Activated T-cell treated with anti-CD3 and anti-CD28 coated beads, Interleukin-2, amount 50 U/mL, for 4 hours (primary cell): Measurements from ENCODE around the gene INTS6L. TPM values are rescaled to one million over a fixed set of nuclear protein-coding genes. Genes with fewer than 3 reads are reported as not detected.

Source experiments
- ATAC-seq, 2 donors: fragments of 200-7000 bp; cut with Tn5 transposase; one replicate each; pipeline ENCODE4 v1.10.0; 2021
- DNase-seq: peaks from one replicate; pipeline ENCODE4 v3.0.0-alpha.2; 2020
- H3K27me3 Mint-ChIP-seq: one replicate; pipeline ENCODE4 v1.8.0; 2021; ENCODE audit warnings: low read depth, mixed read lengths
- H3K36me3 Mint-ChIP-seq: one replicate; pipeline ENCODE4 v1.8.0; 2022; ENCODE audit warnings: mixed read lengths; ENCODE audit not compliant: insufficient read depth
- H3K4me1 Mint-ChIP-seq: one replicate; pipeline ENCODE4 v1.8.0; 2021; ENCODE audit warnings: low read depth, mixed read lengths
- H3K4me3 Mint-ChIP-seq: one replicate; pipeline ENCODE4 v1.8.0; 2021; ENCODE audit warnings: mild to moderate bottlenecking, moderate library complexity, mixed read lengths
- H3K9me3 Mint-ChIP-seq: one replicate; pipeline ENCODE4 v1.8.0; 2021; ENCODE audit warnings: mixed read lengths
- total RNA-seq, 3 donors: library from RNA; stranded (reverse); gene quantifications; one replicate each; pipeline ENCODE4 v1.2.1, GENCODE V29; 2021

The INTS6L gene
- total RNA-seq, 3 donors from 2014 or later, result 12.1 to 14.9 (median 14.8) TPM

- H3K9me3 Mint-ChIP-seq, result no peaks in the 10 kb centered on the region
These were observed 7.3 kb upstream of the INTS6L start for GRCh38 chrX:135513130-135513515.

GRCh38 chrX:135516376-135516775, 4.1 kb upstream of the INTS6L start:
- ATAC-seq, result no peak
- H3K4me3 Mint-ChIP-seq, result no peak overlapping the region
- no peaks in the 10 kb centered on the region for H3K36me3 Mint-ChIP-seq
- peaks cover 7% of the 10 kb centered on the region for H3K4me1 Mint-ChIP-seq
- H3K27me3 Mint-ChIP-seq, result no peaks in the 10 kb centered on the region
- no peaks in the 10 kb centered on the region for H3K9me3 Mint-ChIP-seq
- no peak for DNase-seq

More at GRCh38 chrX:135513130-135513515, 7.3 kb upstream of the INTS6L start:
- no peak for DNase-seq
- Mint-ChIP-seq H3K27me3 (no peaks in the 10 kb centered on the region), H3K4me1 (no peaks in the 10 kb centered on the region), H3K4me3 (no peak overlapping the region), H3K36me3 (no peaks in the 10 kb centered on the region)
- ATAC-seq, result no peak

DNA sequence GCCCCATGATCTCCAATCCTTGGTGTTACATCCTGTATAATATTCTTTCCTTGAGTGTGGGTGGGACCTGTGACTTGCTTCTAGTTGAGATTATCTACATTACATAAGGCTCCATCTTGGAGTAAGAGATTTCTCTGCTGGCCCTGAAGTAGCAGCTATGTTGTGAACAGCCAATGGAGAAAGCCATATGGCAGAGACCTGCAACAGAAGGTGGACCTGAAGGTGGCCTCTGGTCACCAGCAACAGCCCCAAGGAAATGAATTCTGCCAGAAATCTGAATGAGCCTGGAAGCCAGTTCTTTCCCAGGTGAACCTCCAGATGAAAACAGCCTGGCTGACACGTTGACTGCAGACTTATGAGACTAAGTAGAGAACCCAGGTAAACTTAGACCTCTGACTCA, 2.3 kb upstream of the INTS6L start:
- Mint-ChIP-seq H3K27me3 (no peaks in the 10 kb centered on the region), H3K4me3 (no peak overlapping the region)

GRCh38 chrX:135520022-135520552, 373 bp upstream of the INTS6L start:
- ATAC-seq, result no peak
- no peaks in the 10 kb centered on the region for H3K36me3 Mint-ChIP-seq
- no peak for DNase-seq
- peaks cover 34% of the 10 kb centered on the region for H3K4me1 Mint-ChIP-seq
- H3K4me3 Mint-ChIP-seq, result peak overlapping the region; percentile 97
- H3K27me3 Mint-ChIP-seq, result no peaks in the 10 kb centered on the region
- no peaks in the 10 kb centered on the region for H3K9me3 Mint-ChIP-seq

More for the DNA sequence above, 2.3 kb upstream of the INTS6L start:
- no peak for DNase-seq
- no peaks in the 10 kb centered on the region for H3K9me3 Mint-ChIP-seq
- peaks cover 17% of the 10 kb centered on the region for H3K4me1 Mint-ChIP-seq
- H3K36me3 Mint-ChIP-seq, result no peaks in the 10 kb centered on the region
- ATAC-seq, result no peak

GRCh38 chrX:135521405-135522131, 1.1 kb downstream of the INTS6L start:
- H3K9me3 Mint-ChIP-seq, result no peaks in the 10 kb centered on the region
- peaks cover 48% of the 10 kb centered on the region for H3K4me1 Mint-ChIP-seq
- H3K27me3 Mint-ChIP-seq, result no peaks in the 10 kb centered on the region
- H3K36me3 Mint-ChIP-seq, result peaks cover 5% of the 10 kb centered on the region
- DNase-seq (peak; percentile 73), ATAC-seq (peak; percentile 73 to 79)
- H3K4me3 Mint-ChIP-seq, result peak overlapping the region; percentile 97

DNA sequence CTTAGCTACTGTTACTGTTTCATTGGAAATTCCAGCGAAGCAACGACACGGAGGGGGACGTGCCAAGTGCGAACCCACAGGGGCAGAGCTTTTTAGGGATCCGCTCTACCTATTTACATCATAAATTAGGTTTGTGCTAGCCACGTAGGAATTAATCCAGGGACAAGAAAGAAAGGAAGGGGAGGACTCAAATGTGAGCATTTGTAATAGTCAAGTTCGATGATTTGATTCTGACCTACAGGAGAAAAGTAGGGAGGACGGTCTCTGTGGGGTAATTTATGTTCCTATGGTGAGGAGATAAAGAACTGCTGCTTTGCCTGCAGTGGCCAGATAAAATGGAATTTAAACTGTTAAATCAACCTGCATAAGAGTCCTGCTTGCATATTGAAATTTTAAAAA, 1.7 kb downstream of the INTS6L start:
- no peaks in the 10 kb centered on the region for H3K9me3 Mint-ChIP-seq
- peak overlapping the region; percentile 91 for H3K4me3 Mint-ChIP-seq
- H3K27me3 Mint-ChIP-seq, result no peaks in the 10 kb centered on the region
- H3K36me3 Mint-ChIP-seq, result peaks cover 7% of the 10 kb centered on the region
- H3K4me1 Mint-ChIP-seq, result peaks cover 49% of the 10 kb centered on the region
- no peak for DNase-seq
- ATAC-seq, result no peak

DNA sequence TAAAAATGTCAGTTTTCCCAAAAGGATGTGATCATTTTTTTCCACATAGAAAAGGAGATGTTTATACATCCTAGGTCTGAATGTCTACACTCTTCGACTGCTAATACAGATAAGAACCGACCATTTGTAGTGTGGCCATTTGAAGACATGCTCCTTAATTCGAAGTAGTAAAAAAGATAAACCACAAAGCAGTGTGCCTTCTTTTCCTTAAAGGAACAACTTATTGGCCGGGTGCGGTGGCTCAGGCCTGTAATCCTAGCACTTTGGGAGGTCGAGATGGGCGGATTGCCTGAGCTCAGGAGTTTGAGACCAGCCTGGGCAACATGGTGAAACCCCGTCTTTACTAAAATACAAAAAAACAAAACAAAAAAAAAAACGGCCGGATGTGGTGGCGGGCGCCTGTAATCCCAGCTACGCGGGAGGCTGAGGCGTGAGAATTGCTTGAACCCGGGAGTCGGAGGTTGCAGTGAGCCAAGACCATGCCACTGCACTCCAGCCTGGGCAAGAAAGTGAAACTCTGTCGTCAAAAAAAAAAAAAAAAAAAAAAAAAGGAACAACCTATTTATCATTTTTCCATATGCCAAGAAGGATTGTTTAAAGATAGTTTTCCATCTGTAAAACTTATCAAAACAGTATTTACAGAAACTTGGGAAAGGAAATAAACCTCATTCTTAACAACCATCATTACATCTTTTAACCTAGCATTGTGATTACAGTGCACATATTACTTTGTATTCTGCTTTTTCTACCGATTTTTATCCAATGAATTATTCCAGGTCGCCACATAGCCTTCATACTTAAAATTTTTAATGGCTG, 2.6 kb downstream of the INTS6L start:
- DNase-seq (no peak), ATAC-seq (no peak)
- Mint-ChIP-seq H3K4me3 (peak overlapping the region; percentile 91), H3K9me3 (no peaks in the 10 kb centered on the region), H3K4me1 (peaks cover 57% of the 10 kb centered on the region), H3K27me3 (no peaks in the 10 kb centered on the region), H3K36me3 (peaks cover 8% of the 10 kb centered on the region)

DNA sequence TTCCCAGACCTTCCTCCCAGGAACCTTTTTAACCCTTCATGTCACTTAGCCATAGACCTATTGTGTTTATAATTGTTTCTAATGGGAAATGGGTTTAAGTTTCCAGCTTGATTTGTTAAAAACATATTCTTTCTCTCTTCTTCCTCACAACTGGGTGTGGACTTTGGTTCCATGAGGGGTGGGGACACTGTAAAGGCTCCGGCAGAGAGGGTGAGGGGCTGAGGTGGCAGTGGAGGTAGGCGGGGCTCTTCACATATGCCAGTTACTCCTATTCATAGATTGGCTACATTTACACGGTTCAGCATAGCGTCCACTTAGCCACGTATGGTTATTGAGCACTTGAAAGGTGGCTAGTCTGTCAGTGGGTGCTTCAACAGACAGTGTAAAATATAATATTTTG, 7.8 kb downstream of the INTS6L start:
- no peak for ATAC-seq
- H3K36me3 Mint-ChIP-seq, result peaks cover 18% of the 10 kb centered on the region
- no peaks in the 10 kb centered on the region for H3K27me3 Mint-ChIP-seq
- H3K4me1 Mint-ChIP-seq, result peaks cover 61% of the 10 kb centered on the region
- H3K9me3 Mint-ChIP-seq, result no peaks in the 10 kb centered on the region
- no peak for DNase-seq
- no peak overlapping the region for H3K4me3 Mint-ChIP-seq

DNA sequence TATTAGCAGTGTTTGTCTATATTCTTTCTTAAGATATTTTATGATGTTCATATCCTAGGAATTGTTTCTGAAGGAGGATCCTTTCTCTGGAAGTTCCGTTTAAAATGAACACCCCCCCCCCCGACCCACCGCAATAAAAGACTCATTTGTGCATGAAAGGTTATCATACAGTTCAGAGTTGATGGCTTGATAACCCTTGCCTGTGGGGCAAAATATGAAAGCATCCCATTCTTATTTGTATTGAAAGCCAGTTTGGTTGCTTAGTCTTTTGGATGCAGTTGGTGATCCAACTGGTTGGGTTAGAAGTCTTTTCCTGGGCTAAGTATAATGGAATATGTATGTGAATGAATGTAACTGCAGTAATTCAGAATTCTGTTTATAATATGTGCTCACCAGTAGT, 8.3 kb downstream of the INTS6L start:
- Mint-ChIP-seq H3K4me1 (peaks cover 59% of the 10 kb centered on the region), H3K4me3 (no peak overlapping the region), H3K27me3 (no peaks in the 10 kb centered on the region), H3K36me3 (peaks cover 18% of the 10 kb centered on the region), H3K9me3 (no peaks in the 10 kb centered on the region)
- DNase-seq (no peak), ATAC-seq (no peak)

- H3K27me3 Mint-ChIP-seq, result no peaks in the 10 kb centered on the region
- DNase-seq (no peak), ATAC-seq (no peak)
- no peak overlapping the region for H3K4me3 Mint-ChIP-seq
- peaks cover 53% of the 10 kb centered on the region for H3K4me1 Mint-ChIP-seq
- H3K9me3 Mint-ChIP-seq, result no peaks in the 10 kb centered on the region
- peaks cover 18% of the 10 kb centered on the region for H3K36me3 Mint-ChIP-seq
These were observed 9.6 kb downstream of the INTS6L start for GRCh38 chrX:135530097-135530496.

- no peaks in the 10 kb centered on the region for H3K9me3 Mint-ChIP-seq
- DNase-seq (no peak), ATAC-seq (no peak)
- H3K4me3 Mint-ChIP-seq, result no peak overlapping the region
- peaks cover 56% of the 10 kb centered on the region for H3K4me1 Mint-ChIP-seq
- H3K27me3 Mint-ChIP-seq, result no peaks in the 10 kb centered on the region
- peaks cover 15% of the 10 kb centered on the region for H3K36me3 Mint-ChIP-seq
These were observed 11.4 kb downstream of the INTS6L start for GRCh38 chrX:135531813-135532212.

- Mint-ChIP-seq H3K36me3 (peaks cover 12% of the 10 kb centered on the region), H3K4me1 (peaks cover 58% of the 10 kb centered on the region), H3K4me3 (no peak overlapping the region), H3K9me3 (no peaks in the 10 kb centered on the region), H3K27me3 (no peaks in the 10 kb centered on the region)
- DNase-seq, result no peak
- no peak for ATAC-seq
These were observed 14.8 kb downstream of the INTS6L start for GRCh38 chrX:135535077-135535940.

DNA sequence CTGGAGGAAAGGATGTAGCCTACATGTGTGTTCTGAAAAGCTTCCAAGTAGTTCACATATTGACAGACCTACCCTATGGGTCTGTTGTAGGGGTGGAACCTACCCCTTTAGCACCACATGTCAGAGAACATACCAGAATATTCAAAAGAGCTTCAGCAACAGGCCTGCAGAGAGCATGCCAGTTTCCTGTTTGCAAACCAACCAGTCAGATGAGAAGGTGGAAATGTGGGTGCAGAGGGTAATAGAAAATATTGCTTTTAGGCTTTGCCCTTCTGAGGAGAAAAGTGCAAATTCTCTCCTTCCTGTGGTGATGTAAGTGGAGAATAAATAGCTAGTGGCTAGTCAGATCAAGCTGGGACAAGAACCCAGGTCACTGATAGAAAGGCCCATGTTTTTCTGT, 16.4 kb downstream of the INTS6L start:
- peaks cover 2% of the 10 kb centered on the region for H3K36me3 Mint-ChIP-seq
- no peaks in the 10 kb centered on the region for H3K9me3 Mint-ChIP-seq
- DNase-seq, result no peak
- ATAC-seq, result peak in 1 of 2 donors; percentile 27
- no peaks in the 10 kb centered on the region for H3K27me3 Mint-ChIP-seq
- H3K4me3 Mint-ChIP-seq, result no peak overlapping the region
- H3K4me1 Mint-ChIP-seq, result peaks cover 51% of the 10 kb centered on the region

- Mint-ChIP-seq H3K36me3 (peaks cover 6% of the 10 kb centered on the region), H3K4me3 (no peak overlapping the region), H3K4me1 (peaks cover 51% of the 10 kb centered on the region), H3K27me3 (no peaks in the 10 kb centered on the region), H3K9me3 (no peaks in the 10 kb centered on the region)
- DNase-seq (no peak), ATAC-seq (no peak)
These were observed 20.9 kb downstream of the INTS6L start for GRCh38 chrX:135541351-135541750.
